A549 (cell line): ENCODE results near the gene ZNF32. TPM values are rescaled to one million over a fixed set of nuclear protein-coding genes. Genes with fewer than 3 reads are reported as not detected.
A peak's percentile ranks its signal among the peaks of the same experiment; 100 is the strongest.

Source experiments
- ATAC-seq, 2 experiments: fragments of 200-7000 bp in 1 of 2; fragments of >200 bp in 1 of 2; cut with Nextera tagmentation in 1 of 2; cut with Tn5 transposase in 1 of 2; 3 replicates each; pipeline versions ENCODE4 v1.8.0 to v1.9.1; 2018 to 2020; ENCODE audit warnings: mild to moderate bottlenecking in 1 of 2, moderate library complexity in 1 of 2
- CTCF ChIA-PET: fragments of 300-600 bp; sonication (Branson Sonifier 250); formaldehyde crosslinking; extraction: SDS; loops from one replicate; lab custom pipeline; 2021; ENCODE audit warnings: antibody characterized with exemption, inconsistent platforms; lab: Yijun Ruan, JAX
- POLR2A ChIA-PET: fragments of 350-600 bp; formaldehyde crosslinking; extraction: SDS; loops from one replicate; lab custom pipeline; 2021; ENCODE audit warnings: antibody characterized with exemption, inconsistent platforms; lab: Yijun Ruan, JAX
- DNase-seq, 2 experiments: peaks; one replicate each; pipeline versions ENCODE4 v3.0.0 to v3.0.0-alpha.2; 2011 to 2016; ENCODE audit warnings: low read depth in 1 of 2, low spot score in 1 of 2
- FAIRE-seq: peaks from 2 replicates; lab custom pipeline; 2011; peaks lifted over from hg19 to GRCh38; lab: Jason Lieb, UNC
- H3K27ac ChIP-seq, 2 experiments: fragments of >200 bp; sonication (Bioruptor Twin); formaldehyde crosslinking; 3 replicates each; pipeline ENCODE4 v1.5.1; 2016 to 2017
- H3K4me1 ChIP-seq: fragments of >200 bp; sonication (Bioruptor Twin); formaldehyde crosslinking; 3 replicates; pipeline ENCODE4 v1.6.1; 2016
- H3K4me2 ChIP-seq: fragments of >200 bp; sonication (Bioruptor Twin); formaldehyde crosslinking; 3 replicates; pipeline ENCODE4 v1.6.1; 2016
- H3K4me3 ChIP-seq: fragments of >200 bp; sonication (Bioruptor Twin); formaldehyde crosslinking; 3 replicates; pipeline ENCODE4 v1.5.1; 2016
- H3K9me3 ChIP-seq: fragments of >200 bp; sonication (Bioruptor Twin); formaldehyde crosslinking; 3 replicates; pipeline ENCODE4 v1.6.1; 2016
- BCL3 ChIP-seq: fragments of >200 bp; sonication (Bioruptor Twin); formaldehyde crosslinking; IDR thresholded peaks from 3 replicates; pipeline ENCODE4 v1.6.1; 2016
- BHLHE40 ChIP-seq: IDR thresholded peaks from 2 replicates; pipeline ENCODE4 v1.6.1; 2012; ENCODE audit warnings: low read depth, low read length, inconsistent platforms
- CBX2 ChIP-seq: fragments of 200-600 bp; sonication (generic); IDR thresholded peaks from 2 replicates; pipeline ENCODE4 v1.6.1; 2016; ENCODE audit warnings: low read depth, mild to moderate bottlenecking, borderline replicate concordance
- CHD4 ChIP-seq: fragments of 200-600 bp; sonication (generic); IDR thresholded peaks from 2 replicates; pipeline ENCODE4 v1.6.1; 2016; ENCODE audit warnings: antibody characterized with exemption, mild to moderate bottlenecking, borderline replicate concordance
- EHMT2 ChIP-seq: fragments of 200-600 bp; sonication (generic); IDR thresholded peaks from 2 replicates; pipeline ENCODE4 v1.6.1; 2016; ENCODE audit warnings: antibody characterized with exemption, low read depth, mild to moderate bottlenecking, moderate library complexity
- ESRRA ChIP-seq: fragments of 150-350 bp; IDR thresholded peaks from 2 replicates; pipeline ENCODE4 v1.6.1; 2014; ENCODE audit warnings: mild to moderate bottlenecking, low read length, borderline replicate concordance
- GATA3 ChIP-seq: IDR thresholded peaks from 2 replicates; pipeline ENCODE4 v1.6.1; 2012; ENCODE audit warnings: borderline replicate concordance
- HDAC2 ChIP-seq: fragments of 200-600 bp; sonication (generic); IDR thresholded peaks from 2 replicates; pipeline ENCODE4 v1.6.1; 2016
- HEYL ChIP-seq: fragments of 250-450 bp; sonication (Bioruptor Pico); IDR thresholded peaks from 2 replicates; pipeline ENCODE4 v1.8.0; 2021; ENCODE audit warnings: mild to moderate bottlenecking, moderate library complexity
- HMGXB4 ChIP-seq: fragments of 250-450 bp; sonication (Bioruptor Pico); IDR thresholded peaks from 2 replicates; pipeline ENCODE4 v1.5.0; 2021; ENCODE audit warnings: mild to moderate bottlenecking, moderate library complexity, borderline replicate concordance
- HOXA7 ChIP-seq: fragments of 250-450 bp; sonication (Bioruptor Pico); IDR thresholded peaks from 2 replicates; pipeline ENCODE4 v1.5.0; 2020; ENCODE audit warnings: mild to moderate bottlenecking, moderate library complexity
- HOXB13 ChIP-seq: fragments of 250-450 bp; sonication (Bioruptor Pico); IDR thresholded peaks from 2 replicates; pipeline ENCODE4 v1.5.0; 2020; ENCODE audit warnings: low read depth, mild to moderate bottlenecking, moderate library complexity
- JUN ChIP-seq, 2 experiments: fragments of >200 bp; sonication (Bioruptor Twin); formaldehyde crosslinking; IDR thresholded peaks; 2 replicates in 1 of 2; 3 replicates in 1 of 2; pipeline ENCODE4 v1.6.1; 2016 to 2017
- KDM5A ChIP-seq: fragments of 200-600 bp; sonication (generic); IDR thresholded peaks from 2 replicates; pipeline ENCODE4 v1.6.1; 2016; ENCODE audit warnings: antibody characterized with exemption, mild to moderate bottlenecking
- MAX ChIP-seq: IDR thresholded peaks from 2 replicates; pipeline ENCODE4 v1.6.1; 2012
- NR3C1 ChIP-seq: fragments of >200 bp; sonication (Bioruptor Twin); formaldehyde crosslinking; IDR thresholded peaks from 3 replicates; pipeline ENCODE4 v1.6.1; 2017
- PHF8 ChIP-seq: fragments of 200-600 bp; sonication (generic); IDR thresholded peaks from 2 replicates; pipeline ENCODE4 v1.6.1; 2016; ENCODE audit warnings: low read depth, mild to moderate bottlenecking, antibody characterized with exemption, moderate library complexity, borderline replicate concordance
- POLR2AphosphoS2 ChIP-seq: conservative IDR thresholded peaks from 2 replicates; pipeline ENCODE4 v1.6.1; 2012; ENCODE audit warnings: low read length, improper control_type of control experiment, inconsistent platforms
- RAD21 ChIP-seq, 2 experiments: fragments of >200 bp in 1 of 2; sonication (Bioruptor Twin) in 1 of 2; formaldehyde crosslinking in 1 of 2; IDR thresholded peaks in 1 of 2; conservative IDR thresholded peaks in 1 of 2; 2 replicates in 1 of 2; 3 replicates in 1 of 2; pipeline ENCODE4 v1.6.1; 2012 to 2018; ENCODE audit warnings: inconsistent platforms in 1 of 2
- REST ChIP-seq: fragments of 200-600 bp; sonication (generic); IDR thresholded peaks from 2 replicates; pipeline ENCODE4 v1.6.1; 2016; ENCODE audit warnings: antibody characterized with exemption, mild to moderate bottlenecking, moderate library complexity
- RFX5 ChIP-seq: fragments of 450-650 bp; IDR thresholded peaks from 2 replicates; pipeline ENCODE4 v1.7.1; 2014; ENCODE audit warnings: antibody characterized with exemption, mild to moderate bottlenecking, moderate library complexity
- RNF2 ChIP-seq: fragments of 200-600 bp; sonication (generic); IDR thresholded peaks from 2 replicates; pipeline ENCODE4 v1.6.1; 2016; ENCODE audit warnings: low read depth, mild to moderate bottlenecking, antibody characterized with exemption, moderate library complexity, borderline replicate concordance
- SMC3 ChIP-seq: fragments of >200 bp; sonication (Bioruptor Twin); formaldehyde crosslinking; IDR thresholded peaks from 3 replicates; pipeline ENCODE4 v1.6.1; 2018; ENCODE audit warnings: inconsistent platforms
- SREBF2 ChIP-seq: fragments of 450-650 bp; IDR thresholded peaks from 2 replicates; pipeline ENCODE4 v1.6.1; 2014; ENCODE audit warnings: mild to moderate bottlenecking, moderate library complexity
- ZC3H11A ChIP-seq: fragments of 450-650 bp; IDR thresholded peaks from 2 replicates; pipeline ENCODE4 v1.6.1; 2014; ENCODE audit warnings: antibody characterized with exemption, mild to moderate bottlenecking
- ZSCAN20 ChIP-seq: fragments of 250-450 bp; sonication (Bioruptor Pico); IDR thresholded peaks from 2 replicates; pipeline ENCODE4 v1.8.0; 2022; ENCODE audit warnings: mild to moderate bottlenecking, moderate library complexity
- WGBS: methylation state at CpG from one replicate; pipeline ENCODE4 v1.1.6; 2017; ENCODE audit errors: missing lambda C conversion rate; 5-methylcytosine and 5-hydroxymethylcytosine counted together
- polyA plus RNA-seq, 4 experiments: library from polyadenylated mRNA; depleted of rRNA in 3 of 4; stranded (reverse); fragments of >200 nt; fragmentation: RNase III in 1 of 4; extraction: RNeasy Plus Mini Kit Qiagen cat#74134 plus additional on column Dnase treatment in 1 of 4; gene quantifications; 2 replicates in 3 of 4; 3 replicates in 1 of 4; pipeline ENCODE4 v1.2.3, GENCODE V29; 2011 to 2017

Gene ZNF32
- polyA plus RNA-seq, 2 of the 4 experiments (the other 2 are of a cell fraction): 21.4 to 38.2 TPM

GRCh38 chr10:43595739-43596298 lies 52.9 kb downstream of the ZNF32 start:
- CTCF ChIA-PET: no interaction called here
- no peak for TF ChIP-seq GATA3
- no peak for TF ChIP-seq BHLHE40
- no peak for TF ChIP-seq CBX2
- TF ChIP-seq CHD4: no peak
- no peak for TF ChIP-seq RAD21 (conservative IDR thresholded peaks at IDR 0.05 in 1 of 2, IDR thresholded peaks at IDR 0.05 in 1 of 2)
- TF ChIP-seq KDM5A: no peak
- TF ChIP-seq RNF2: no peak
- no peak for TF ChIP-seq HDAC2
- no peak for TF ChIP-seq EHMT2
- TF ChIP-seq RFX5: no peak
- TF ChIP-seq ESRRA: no peak
- no peak for TF ChIP-seq REST
- Histone ChIP-seq H3K9me3 (peaks cover 20% of the 10 kb centered on the region), H3K27ac (no peak overlapping the region), H3K4me1 (no peaks in the 10 kb centered on the region), H3K4me2 (no peak overlapping the region), H3K4me3 (no peak overlapping the region)
- POLR2A ChIA-PET: no interaction called here
- DNase-seq (no peak), ATAC-seq (peak in 1 of 2 experiments; percentile 30; a peak in 2 of 6 replicates), FAIRE-seq (no peak)
- WGBS: 60% methylated on average over 6 of the region's 7 CpGs

- ChIA-PET CTCF (interaction anchor here (0.5 kb wide), 1 partner anchor 54 kb away, joined by 3 read pairs; the partner anchor contains the start of gene ZNF32), POLR2A (no interaction called here)
- Histone ChIP-seq H3K9me3 (peaks cover 16% of the 10 kb centered on the region), H3K4me2 (peak overlapping the region; percentile 39; the same call in 1 of the 3 replicates), H3K4me3 (no peak overlapping the region), H3K4me1 (no peaks in the 10 kb centered on the region), H3K27ac (no peak overlapping the region)
- FAIRE-seq (no peak), DNase-seq (no peak), ATAC-seq (peak in 1 of 2 experiments; percentile 25; a peak in 1 of 6 replicates)
- 22% methylated on average over 8 of the region's 8 CpGs for WGBS
- TF ChIP-seq CHD4 (no peak), HOXB13 (CRISPR knock-in tag) (no peak), ZSCAN20 (CRISPR knock-in tag) (no peak), JUN (IDR thresholded peaks at IDR 0.05) (no peak), NR3C1 (no peak), CBX2 (no peak), SMC3 (no peak), HOXA7 (CRISPR knock-in tag) (no peak), ESRRA (no peak), BHLHE40 (no peak), BCL3 (no peak), MAX (no peak), HMGXB4 (no peak), SREBF2 (no peak), REST (no peak), PHF8 (no peak), ZC3H11A (no peak), HEYL (no peak), POLR2AphosphoS2 (no peak)
These were observed 53.6 kb downstream of the ZNF32 start for GRCh38 chr10:43594944-43595589.
